ENCODE data around the gene NR5A2.

NR5A2 gene

DNA sequence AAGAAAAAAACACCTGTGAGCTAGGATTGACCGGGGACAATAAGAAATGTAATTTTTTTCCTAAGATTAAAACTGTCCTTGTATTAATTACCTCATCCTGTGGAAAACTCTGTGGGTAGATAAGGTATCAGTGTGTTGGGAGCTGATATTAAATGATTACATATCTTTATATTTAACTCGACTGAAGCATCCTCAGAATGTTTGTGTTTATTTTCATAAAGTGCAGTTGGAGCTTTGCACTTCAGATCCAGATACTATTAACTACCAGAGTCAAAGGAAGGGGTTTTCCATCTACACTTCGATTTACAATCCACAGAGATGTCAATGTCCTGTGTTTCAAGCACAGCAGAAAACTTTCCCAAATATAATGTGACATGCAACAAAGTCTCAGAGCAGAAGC is 164.5 kb downstream of the NR5A2 start:
- no peaks in the 10 kb centered on the region for H3K27me3 ChIP-seq (ENCODE audit: insufficient read depth, low read length, poor library complexity, severe bottlenecking)
- no peak overlapping the region for H2AFZ ChIP-seq (ENCODE audit: low read length)
- H3K36me3 ChIP-seq (ENCODE audit: insufficient read depth, low read length) = no peaks in the 10 kb centered on the region
- no peaks in the 10 kb centered on the region for H4K20me1 ChIP-seq (ENCODE audit: insufficient read depth, low read length, poor library complexity, severe bottlenecking)
- H3K9ac ChIP-seq (ENCODE audit: low read depth, low read length, poor library complexity, severe bottlenecking) = no peak overlapping the region
- H3K4me2 ChIP-seq (ENCODE audit: low read depth, low read length, poor library complexity, severe bottlenecking) = no peak overlapping the region
- H3K4me1 ChIP-seq (ENCODE audit: insufficient read depth, low read length, poor library complexity, severe bottlenecking) = no peaks in the 10 kb centered on the region
- TF ChIP-seq EZH2phosphoT487 (IDR thresholded peaks at IDR 0.05; ENCODE audit: borderline replicate concordance) = no peak
- H3K4me3 ChIP-seq (ENCODE audit: low read length, poor library complexity, severe bottlenecking) = no peak overlapping the region
- no peaks in the 10 kb centered on the region for H3F3A ChIP-seq (ENCODE audit: low read depth)
- H3K9me3 ChIP-seq (ENCODE audit: insufficient read depth, low read depth, low read length) = no peaks in the 10 kb centered on the region
- no peaks in the 10 kb centered on the region for H3K79me2 ChIP-seq (ENCODE audit: insufficient read depth, low read length)
- no peaks in the 10 kb centered on the region for H3K9me2 ChIP-seq (replicated peaks; ENCODE audit: low read depth, low read length)

DNA sequence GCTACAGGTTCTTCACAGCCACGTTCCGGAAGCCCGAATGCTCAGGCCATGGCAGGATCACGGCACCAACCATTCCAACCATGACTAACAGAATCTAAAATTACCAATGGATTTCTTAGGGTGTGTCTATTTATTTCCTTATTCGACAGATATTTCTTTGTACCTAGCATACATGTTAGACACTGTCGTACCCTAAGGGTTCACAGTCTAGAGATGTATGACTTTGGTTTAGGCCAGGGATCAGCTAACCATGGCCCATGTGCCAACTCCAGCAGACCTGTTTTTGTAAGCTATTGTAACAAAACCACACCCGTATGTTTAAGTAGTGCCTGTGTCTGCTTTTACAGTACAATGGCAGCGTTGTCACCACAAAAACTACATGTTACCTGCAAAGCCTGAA is 167.0 kb downstream of the NR5A2 start:
- no peak overlapping the region for H3K9ac ChIP-seq (ENCODE audit: low read depth, low read length, poor library complexity, severe bottlenecking)
- H3K9me2 ChIP-seq (replicated peaks; ENCODE audit: low read depth, low read length) = no peaks in the 10 kb centered on the region
- H3K9me3 ChIP-seq (ENCODE audit: insufficient read depth, low read depth, low read length) = no peaks in the 10 kb centered on the region
- no peaks in the 10 kb centered on the region for H3K79me2 ChIP-seq (ENCODE audit: insufficient read depth, low read length)
- no peaks in the 10 kb centered on the region for H3K36me3 ChIP-seq (ENCODE audit: insufficient read depth, low read length)
- H3K4me1 ChIP-seq (ENCODE audit: insufficient read depth, low read length, poor library complexity, severe bottlenecking) = no peaks in the 10 kb centered on the region
- TF ChIP-seq EZH2phosphoT487 (IDR thresholded peaks at IDR 0.05; ENCODE audit: borderline replicate concordance) = no peak
- TF ChIP-seq, protein P1, sequence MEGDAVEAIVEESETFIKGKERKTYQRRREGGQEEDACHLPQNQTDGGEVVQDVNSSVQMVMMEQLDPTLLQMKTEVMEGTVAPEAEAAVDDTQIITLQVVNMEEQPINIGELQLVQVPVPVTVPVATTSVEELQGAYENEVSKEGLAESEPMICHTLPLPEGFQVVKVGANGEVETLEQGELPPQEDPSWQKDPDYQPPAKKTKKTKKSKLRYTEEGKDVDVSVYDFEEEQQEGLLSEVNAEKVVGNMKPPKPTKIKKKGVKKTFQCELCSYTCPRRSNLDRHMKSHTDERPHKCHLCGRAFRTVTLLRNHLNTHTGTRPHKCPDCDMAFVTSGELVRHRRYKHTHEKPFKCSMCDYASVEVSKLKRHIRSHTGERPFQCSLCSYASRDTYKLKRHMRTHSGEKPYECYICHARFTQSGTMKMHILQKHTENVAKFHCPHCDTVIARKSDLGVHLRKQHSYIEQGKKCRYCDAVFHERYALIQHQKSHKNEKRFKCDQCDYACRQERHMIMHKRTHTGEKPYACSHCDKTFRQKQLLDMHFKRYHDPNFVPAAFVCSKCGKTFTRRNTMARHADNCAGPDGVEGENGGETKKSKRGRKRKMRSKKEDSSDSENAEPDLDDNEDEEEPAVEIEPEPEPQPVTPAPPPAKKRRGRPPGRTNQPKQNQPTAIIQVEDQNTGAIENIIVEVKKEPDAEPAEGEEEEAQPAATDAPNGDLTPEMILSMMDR (conservative IDR thresholded peaks at IDR 0.05; ENCODE audit: low read length) = no peak
- H4K20me1 ChIP-seq (ENCODE audit: insufficient read depth, low read length, poor library complexity, severe bottlenecking) = no peaks in the 10 kb centered on the region
- no peak overlapping the region for H3K4me2 ChIP-seq (ENCODE audit: low read depth, low read length, poor library complexity, severe bottlenecking)
- H2AFZ ChIP-seq (ENCODE audit: low read length) = no peak overlapping the region
- no peak overlapping the region for H3K4me3 ChIP-seq (ENCODE audit: low read length, poor library complexity, severe bottlenecking)
- H3F3A ChIP-seq (ENCODE audit: low read depth) = no peaks in the 10 kb centered on the region
- H3K27me3 ChIP-seq (ENCODE audit: insufficient read depth, low read length, poor library complexity, severe bottlenecking) = no peaks in the 10 kb centered on the region

DNA sequence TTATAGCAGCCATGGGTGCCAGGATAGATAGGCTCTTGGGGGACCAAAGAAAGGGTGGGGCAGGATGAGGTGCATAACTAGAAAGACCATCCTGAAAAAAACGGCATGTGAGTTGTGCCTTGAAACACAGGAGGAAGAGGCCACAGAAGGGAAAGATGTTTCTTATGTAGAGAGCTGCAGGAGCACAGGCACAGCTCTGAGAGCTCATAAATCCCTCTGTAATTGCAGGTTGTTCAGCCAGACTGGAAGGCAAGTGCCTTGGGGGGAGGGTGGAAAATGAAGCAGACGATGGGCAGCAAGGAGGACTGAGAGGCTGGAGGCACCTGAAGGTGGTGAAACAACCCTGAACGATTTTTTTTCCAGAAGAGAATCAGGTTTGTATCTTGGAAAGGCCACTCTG is 170.7 kb downstream of the NR5A2 start:
- Histone ChIP-seq H3K9me2 (replicated peaks; ENCODE audit: low read depth, low read length) (no peaks in the 10 kb centered on the region), H3K4me3 (ENCODE audit: low read length, poor library complexity, severe bottlenecking) (no peak overlapping the region), H2AFZ (ENCODE audit: low read length) (no peak overlapping the region), H3F3A (ENCODE audit: low read depth) (no peaks in the 10 kb centered on the region), H3K36me3 (ENCODE audit: insufficient read depth, low read length) (no peaks in the 10 kb centered on the region), H3K27me3 (ENCODE audit: insufficient read depth, low read length, poor library complexity, severe bottlenecking) (no peaks in the 10 kb centered on the region), H3K4me1 (ENCODE audit: insufficient read depth, low read length, poor library complexity, severe bottlenecking) (no peaks in the 10 kb centered on the region), H3K4me2 (ENCODE audit: low read depth, low read length, poor library complexity, severe bottlenecking) (no peak overlapping the region), H4K20me1 (ENCODE audit: insufficient read depth, low read length, poor library complexity, severe bottlenecking) (no peaks in the 10 kb centered on the region), H3K79me2 (ENCODE audit: insufficient read depth, low read length) (no peaks in the 10 kb centered on the region), H3K9me3 (ENCODE audit: insufficient read depth, low read depth, low read length) (no peaks in the 10 kb centered on the region), H3K9ac (ENCODE audit: low read depth, low read length, poor library complexity, severe bottlenecking) (no peak overlapping the region)
- TF ChIP-seq EZH2phosphoT487 (IDR thresholded peaks at IDR 0.05; ENCODE audit: borderline replicate concordance) = no peak
- TF ChIP-seq, protein P1 (conservative IDR thresholded peaks at IDR 0.05; ENCODE audit: low read length) = no peak

GRCh38 chr1:200205216-200205995 is 177.9 kb downstream of the NR5A2 start:
- Histone ChIP-seq H3K79me2 (ENCODE audit: insufficient read depth, low read length) (no peaks in the 10 kb centered on the region), H2AFZ (ENCODE audit: low read length) (no peak overlapping the region), H3F3A (ENCODE audit: low read depth) (no peaks in the 10 kb centered on the region), H3K36me3 (ENCODE audit: insufficient read depth, low read length) (no peaks in the 10 kb centered on the region), H3K4me3 (ENCODE audit: low read length, poor library complexity, severe bottlenecking) (no peak overlapping the region), H3K9me3 (ENCODE audit: insufficient read depth, low read depth, low read length) (no peaks in the 10 kb centered on the region), H3K9ac (ENCODE audit: low read depth, low read length, poor library complexity, severe bottlenecking) (no peak overlapping the region), H3K4me2 (ENCODE audit: low read depth, low read length, poor library complexity, severe bottlenecking) (no peak overlapping the region), H4K20me1 (ENCODE audit: insufficient read depth, low read length, poor library complexity, severe bottlenecking) (no peaks in the 10 kb centered on the region), H3K9me2 (replicated peaks; ENCODE audit: low read depth, low read length) (no peaks in the 10 kb centered on the region), H3K27me3 (ENCODE audit: insufficient read depth, low read length, poor library complexity, severe bottlenecking) (no peaks in the 10 kb centered on the region), H3K4me1 (ENCODE audit: insufficient read depth, low read length, poor library complexity, severe bottlenecking) (no peaks in the 10 kb centered on the region)
- TF ChIP-seq, protein P1 (conservative IDR thresholded peaks at IDR 0.05; ENCODE audit: low read length) = no peak
- TF ChIP-seq EZH2phosphoT487 (IDR thresholded peaks at IDR 0.05; ENCODE audit: borderline replicate concordance) = no peak
